Fibroblast of the aortic adventitia (primary cell): ENCODE results near the gene PRMT7. TPM values are rescaled to one million over a fixed set of nuclear protein-coding genes. Genes with fewer than 3 reads are reported as not detected.

ENCODE experiments used
- DNase-seq: peaks from one replicate; pipeline ENCODE4 v3.0.0-alpha.2; 2010; ENCODE audit warnings: low read depth
- H3K4me3 ChIP-seq: 2 replicates; pipeline ENCODE4 v1.5.1; 2011; ENCODE audit warnings: low read depth, mild to moderate bottlenecking, control low read depth, low read length, moderate library complexity
- small RNA-seq: library from RNA; depleted of rRNA; stranded (forward); fragments of <200 nt; gene quantifications from one replicate; pipeline ENCODE3, GENCODE V24; 2012
- total RNA-seq: library from RNA; depleted of rRNA; stranded (reverse); fragments of >200 nt; gene quantifications from 2 replicates; pipeline ENCODE4 v1.2.3, GENCODE V29; 2012; ENCODE audit warnings: low replicate concordance
- TF ChIP-seq, protein P1 (sequence below): IDR thresholded peaks from 2 replicates; pipeline ENCODE4 v1.5.1; 2011; ENCODE audit warnings: mild to moderate bottlenecking, low read length, control low read depth, inconsistent platforms; ENCODE audit not compliant: insufficient read depth

Gene PRMT7
- total RNA-seq, 1 donor, result 42.1 TPM

GRCh38 chr16:68404736-68405345 is 94.0 kb downstream of the PRMT7 start:
- no peak for DNase-seq
- TF ChIP-seq, protein P1, sequence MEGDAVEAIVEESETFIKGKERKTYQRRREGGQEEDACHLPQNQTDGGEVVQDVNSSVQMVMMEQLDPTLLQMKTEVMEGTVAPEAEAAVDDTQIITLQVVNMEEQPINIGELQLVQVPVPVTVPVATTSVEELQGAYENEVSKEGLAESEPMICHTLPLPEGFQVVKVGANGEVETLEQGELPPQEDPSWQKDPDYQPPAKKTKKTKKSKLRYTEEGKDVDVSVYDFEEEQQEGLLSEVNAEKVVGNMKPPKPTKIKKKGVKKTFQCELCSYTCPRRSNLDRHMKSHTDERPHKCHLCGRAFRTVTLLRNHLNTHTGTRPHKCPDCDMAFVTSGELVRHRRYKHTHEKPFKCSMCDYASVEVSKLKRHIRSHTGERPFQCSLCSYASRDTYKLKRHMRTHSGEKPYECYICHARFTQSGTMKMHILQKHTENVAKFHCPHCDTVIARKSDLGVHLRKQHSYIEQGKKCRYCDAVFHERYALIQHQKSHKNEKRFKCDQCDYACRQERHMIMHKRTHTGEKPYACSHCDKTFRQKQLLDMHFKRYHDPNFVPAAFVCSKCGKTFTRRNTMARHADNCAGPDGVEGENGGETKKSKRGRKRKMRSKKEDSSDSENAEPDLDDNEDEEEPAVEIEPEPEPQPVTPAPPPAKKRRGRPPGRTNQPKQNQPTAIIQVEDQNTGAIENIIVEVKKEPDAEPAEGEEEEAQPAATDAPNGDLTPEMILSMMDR, result no peak
- H3K4me3 ChIP-seq, result no peak overlapping the region

DNA sequence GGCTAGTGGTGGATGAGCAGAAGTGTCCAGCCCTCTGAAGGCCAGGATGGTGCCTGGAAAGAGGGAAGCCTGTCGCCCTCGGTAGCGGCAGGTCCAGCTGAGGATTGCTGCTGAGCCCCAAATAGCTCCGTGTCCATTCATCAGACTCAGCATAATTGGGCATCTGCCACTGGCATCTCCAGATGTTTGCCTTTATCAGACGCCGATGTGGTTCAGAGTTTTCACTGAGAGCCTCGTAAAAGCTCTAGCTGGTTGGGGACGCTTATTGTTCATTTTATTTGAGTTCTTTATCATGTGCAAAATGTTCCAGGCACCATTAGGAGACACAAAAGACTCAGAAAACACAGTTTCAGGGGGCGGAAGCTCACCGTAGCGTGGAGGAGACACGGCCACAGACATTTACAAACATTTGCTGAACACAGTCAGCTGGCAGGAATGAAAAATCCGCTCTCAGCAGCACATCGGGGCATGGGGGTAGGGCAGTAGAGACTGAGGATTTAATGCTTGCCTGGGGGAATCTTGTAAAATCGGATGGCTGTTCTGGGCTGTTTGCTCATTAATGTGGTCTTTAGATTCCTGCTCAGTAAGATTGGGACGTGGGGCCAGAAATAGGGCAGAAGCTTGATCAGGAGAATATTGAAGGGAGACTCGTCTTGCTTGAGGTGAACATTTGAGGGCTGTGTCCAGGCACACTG is 95.8 kb downstream of the PRMT7 start:
- TF ChIP-seq, protein P1, result no peak
- no peak for DNase-seq
- no peak overlapping the region for H3K4me3 ChIP-seq

Small RNAs within 50 kb of the gene (small RNA-seq; reads per million reads assigned to genes)
- gene RNU4-30P, result not detected
- gene RNU6-1262P, result not detected

Other genes with a start within 250 kb of the PRMT7 start
- gene NFATC3, start 225.6 kb upstream of the PRMT7 start, total RNA-seq, result 17.7 and 36.3 TPM in 2 replicates
- 0.18 TPM in 1 of 2 replicates, not detected in the other for gene ESRP2, start 74.9 kb upstream of the PRMT7 start, total RNA-seq
- gene PLA2G15, start 65.6 kb upstream of the PRMT7 start, total RNA-seq, result 21.7 and 21.8 TPM in 2 replicates
- gene SLC7A6, start 46.5 kb upstream of the PRMT7 start, total RNA-seq, result 4.8 and 15.2 TPM in 2 replicates
- gene SLC7A6OS, start 73 bp upstream of the PRMT7 start, total RNA-seq, result 11.5 and 12.1 TPM in 2 replicates
- gene SMPD3, start 137.5 kb downstream of the PRMT7 start, total RNA-seq, result not detected in 2 replicates
- 23.9 and 28.9 TPM in 2 replicates for gene ZFP90, start 228.3 kb downstream of the PRMT7 start, total RNA-seq